Stimulated activated effector memory CD8-positive, alpha-beta T cell treated with anti-CD3 and anti-CD28 coated beads, Interleukin-12 subunit alpha, Interleukin-12 subunit beta, amount 100 ng/mL, for 72 hours (primary cell): ENCODE data around the gene CEP112.

Source experiments
- ATAC-seq: fragments of 150-1000 bp; cut with Tn5 transposase; 2 replicates; pipeline ENCODE4 v1.10.0; 2021
- DNase-seq, 2 donors: peaks; one replicate each; pipeline ENCODE4 v3.0.0; 2021 to 2022; ENCODE audit warnings: low spot score in 2 of 2
- H3K27ac Mint-ChIP-seq: one replicate; pipeline ENCODE4 v1.8.0; 2022; ENCODE audit warnings: mild to moderate bottlenecking, mixed read lengths
- H3K36me3 Mint-ChIP-seq: one replicate; pipeline ENCODE4 v1.8.0; 2022; ENCODE audit warnings: mild to moderate bottlenecking, mixed read lengths
- H3K4me1 Mint-ChIP-seq: one replicate; pipeline ENCODE4 v1.8.0; 2022; ENCODE audit warnings: mixed read lengths
- H3K4me3 Mint-ChIP-seq: one replicate; pipeline ENCODE4 v1.8.0; 2022; ENCODE audit warnings: mild to moderate bottlenecking, mixed read lengths
- H3K9me3 Mint-ChIP-seq: one replicate; pipeline ENCODE4 v1.8.0; 2022; ENCODE audit warnings: mixed read lengths

Gene CEP112

DNA sequence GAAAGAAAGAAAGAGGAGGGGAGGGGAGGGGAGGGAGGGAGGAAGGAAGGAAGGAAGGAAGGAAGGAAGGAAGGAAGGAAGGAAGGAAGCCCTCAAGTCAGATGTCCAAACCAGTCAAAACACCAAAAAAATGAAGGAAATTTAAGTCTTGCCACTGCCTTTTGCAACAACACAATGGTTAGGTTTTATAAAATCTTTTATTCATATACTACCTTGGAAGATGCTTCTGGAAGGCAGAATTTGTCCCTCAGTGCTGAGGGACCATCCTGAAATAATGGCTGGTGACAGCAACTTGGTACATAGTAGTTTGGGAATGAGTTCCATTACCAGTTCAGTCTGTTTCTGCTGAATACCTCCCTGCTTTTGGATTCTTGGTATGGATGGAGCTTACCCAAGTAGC is 29.4 kb upstream of the CEP112 start:
- DNase-seq (no peak), ATAC-seq (no peak)
- no peak overlapping the region for H3K27ac Mint-ChIP-seq
- H3K4me3 Mint-ChIP-seq = no peak overlapping the region
- no peaks in the 10 kb centered on the region for H3K9me3 Mint-ChIP-seq
- no peaks in the 10 kb centered on the region for H3K36me3 Mint-ChIP-seq
- no peaks in the 10 kb centered on the region for H3K4me1 Mint-ChIP-seq

DNA sequence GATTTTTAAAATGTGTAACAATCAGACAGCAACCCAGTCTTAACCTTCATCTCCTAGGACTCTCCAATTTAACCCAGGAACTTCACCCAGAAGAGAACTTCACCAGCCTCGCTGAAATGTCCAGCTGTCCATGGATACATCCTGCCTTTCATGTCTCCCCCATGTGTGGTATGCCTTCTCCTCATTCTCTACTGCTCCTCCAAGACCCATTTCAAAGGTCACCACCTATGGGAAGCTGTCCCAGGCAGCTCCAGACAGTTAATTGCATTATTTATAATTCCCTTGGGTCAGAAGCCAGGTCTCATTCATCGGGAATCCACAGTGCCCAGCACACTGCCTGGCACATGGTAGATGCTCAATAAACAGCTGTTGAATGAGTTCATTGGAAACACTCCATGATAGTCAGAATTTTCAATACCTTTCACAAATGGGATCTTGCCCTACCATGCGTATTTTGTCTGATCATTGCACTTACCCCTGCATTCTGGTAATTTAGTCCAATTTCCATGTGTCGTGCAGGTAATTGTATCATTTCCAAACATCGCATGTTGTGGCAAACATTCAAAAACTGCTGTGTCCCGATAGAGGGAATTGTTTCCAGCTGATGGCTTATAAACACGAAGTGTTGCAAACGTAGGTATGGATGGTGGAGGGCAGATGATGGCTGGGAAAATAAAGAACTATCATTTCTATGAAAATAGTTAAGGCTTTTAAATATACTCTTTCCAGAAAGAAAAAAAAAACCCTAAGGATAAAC is 28.3 kb upstream of the CEP112 start:
- ATAC-seq = no peak
- Mint-ChIP-seq H3K36me3 (no peaks in the 10 kb centered on the region), H3K4me1 (no peaks in the 10 kb centered on the region), H3K9me3 (no peaks in the 10 kb centered on the region), H3K4me3 (no peak overlapping the region), H3K27ac (no peak overlapping the region)
- no peak for DNase-seq

DNA sequence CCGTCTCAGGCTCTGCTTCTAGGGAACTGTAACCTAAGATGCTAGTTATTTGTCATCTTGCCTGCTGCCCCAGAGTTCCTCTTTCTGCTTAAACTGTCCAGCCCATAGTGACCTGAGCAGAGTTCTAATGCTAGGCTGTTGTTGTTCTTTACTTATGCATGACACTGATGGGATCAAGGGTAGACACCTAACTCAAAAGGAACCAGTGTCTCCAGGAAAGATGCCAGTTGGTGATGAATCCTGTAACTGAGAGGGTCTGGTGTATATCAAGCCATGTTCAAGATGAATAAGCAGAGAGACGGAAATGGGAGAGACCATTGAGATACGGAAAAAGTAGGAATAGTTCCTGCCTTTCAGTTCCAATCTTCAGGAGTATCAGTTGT is 23.6 kb upstream of the CEP112 start:
- no peaks in the 10 kb centered on the region for H3K36me3 Mint-ChIP-seq
- H3K4me1 Mint-ChIP-seq = no peaks in the 10 kb centered on the region
- no peak overlapping the region for H3K27ac Mint-ChIP-seq
- H3K4me3 Mint-ChIP-seq = no peak overlapping the region
- DNase-seq (no peak), ATAC-seq (no peak)
- H3K9me3 Mint-ChIP-seq = no peaks in the 10 kb centered on the region

DNA sequence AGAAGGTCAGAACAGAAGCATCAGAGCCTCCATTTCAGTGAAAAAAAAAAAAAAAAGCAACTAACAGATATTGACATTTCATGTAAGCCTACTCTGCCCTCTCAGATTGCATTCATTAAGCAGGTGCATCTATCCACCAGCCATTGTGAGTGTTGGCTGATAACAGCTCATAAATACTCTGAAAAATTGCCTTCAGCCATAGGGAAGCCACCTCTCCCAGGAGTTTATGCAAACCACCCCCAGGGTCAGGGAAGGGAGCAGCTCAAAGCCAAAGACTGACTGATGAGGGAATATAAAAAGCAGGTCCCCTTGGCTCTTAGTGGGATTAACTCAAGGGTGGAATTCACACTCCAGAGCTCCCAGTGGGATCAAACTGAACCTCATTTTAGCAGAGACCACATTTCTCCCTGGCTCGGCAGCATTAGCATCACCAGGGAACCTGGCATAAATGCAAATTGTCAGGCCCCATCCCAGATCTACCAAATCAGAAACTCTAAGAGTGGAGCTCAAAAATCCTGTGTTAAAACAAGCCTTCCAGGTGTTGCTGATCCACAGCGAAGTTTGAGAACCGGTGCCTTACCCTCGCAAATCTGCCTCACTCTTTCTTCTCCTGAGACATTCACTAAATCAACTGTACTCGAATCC is 23.1 kb upstream of the CEP112 start:
- H3K9me3 Mint-ChIP-seq = no peaks in the 10 kb centered on the region
- no peak overlapping the region for H3K27ac Mint-ChIP-seq
- no peak for ATAC-seq
- no peak overlapping the region for H3K4me3 Mint-ChIP-seq
- no peaks in the 10 kb centered on the region for H3K36me3 Mint-ChIP-seq
- no peak for DNase-seq
- no peaks in the 10 kb centered on the region for H3K4me1 Mint-ChIP-seq

DNA sequence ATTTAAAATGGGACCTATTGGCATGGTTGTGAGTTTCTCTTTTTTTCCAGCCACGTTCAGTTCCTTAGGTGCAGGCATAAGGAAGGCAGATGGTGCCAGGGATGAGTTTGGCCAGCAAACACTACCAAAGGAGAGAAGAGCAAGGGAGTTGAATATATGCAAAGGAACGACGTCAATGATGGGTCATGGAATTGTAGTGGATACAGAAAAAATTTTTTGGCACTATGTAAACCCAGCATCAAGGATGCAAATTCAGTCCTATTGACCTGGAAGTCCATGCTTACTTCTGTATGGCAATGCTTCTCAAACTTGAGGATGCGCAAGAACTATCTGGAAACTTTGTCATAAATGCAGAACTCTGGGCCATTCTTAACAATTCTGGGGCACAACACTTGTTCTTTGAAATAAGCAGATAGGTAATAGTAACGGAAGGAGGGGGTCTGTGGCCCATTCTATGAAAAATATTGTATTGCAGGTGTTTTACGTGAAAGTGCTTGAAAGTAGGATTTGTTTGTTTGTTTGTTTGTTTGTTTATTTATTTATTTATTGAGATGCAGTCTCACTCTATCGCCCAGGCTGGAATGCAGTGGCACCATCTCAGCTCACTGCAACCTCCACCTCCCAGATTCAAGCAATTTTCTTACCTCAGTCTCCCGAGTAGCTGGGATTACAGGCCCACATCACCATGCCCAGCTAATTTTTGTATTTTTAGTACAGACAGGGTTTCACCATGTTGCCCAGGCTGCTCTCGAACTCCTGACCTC is 19.3 kb upstream of the CEP112 start:
- ATAC-seq = no peak
- Mint-ChIP-seq H3K9me3 (no peaks in the 10 kb centered on the region), H3K36me3 (no peaks in the 10 kb centered on the region), H3K4me3 (no peak overlapping the region), H3K27ac (no peak overlapping the region), H3K4me1 (no peaks in the 10 kb centered on the region)
- DNase-seq = no peak

DNA sequence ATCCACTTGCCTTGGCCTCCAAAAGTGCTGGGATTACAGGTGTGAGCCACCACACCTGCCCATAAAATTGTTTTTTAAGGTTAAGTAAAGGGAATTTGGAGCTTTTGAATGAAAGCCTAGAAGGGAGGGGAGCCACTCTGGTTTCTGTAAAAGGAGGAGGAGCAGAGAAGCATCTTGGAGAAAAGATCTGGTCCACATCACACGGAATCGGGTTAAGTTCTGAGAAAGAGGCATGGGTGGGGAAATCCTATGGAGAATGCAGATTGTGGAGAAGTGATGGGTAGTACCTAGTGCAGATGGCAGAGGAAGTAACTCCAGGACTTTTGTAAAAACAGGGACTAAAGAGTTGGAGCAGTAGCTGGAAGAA is 18.3 kb upstream of the CEP112 start:
- Mint-ChIP-seq H3K36me3 (no peaks in the 10 kb centered on the region), H3K9me3 (no peaks in the 10 kb centered on the region)
- no peak for ATAC-seq

DNA sequence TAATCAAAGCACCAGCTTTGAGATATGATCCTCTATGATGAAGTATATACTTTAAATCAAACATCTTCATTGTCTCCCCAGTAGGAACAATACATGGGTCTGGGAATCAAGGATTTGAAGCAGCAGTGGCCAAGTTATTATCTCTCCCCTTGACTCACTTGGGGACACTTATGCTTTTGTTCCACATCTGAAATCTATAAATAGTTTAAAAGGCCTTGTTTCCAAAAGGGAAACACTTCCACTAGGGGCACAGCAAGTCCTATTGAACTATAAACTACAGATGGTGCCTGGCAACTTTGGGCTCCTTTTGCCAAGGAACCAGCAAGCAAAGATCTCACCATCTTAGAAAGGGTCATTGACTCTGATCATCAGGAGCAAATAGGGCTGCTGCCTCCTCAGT is 16.0 kb upstream of the CEP112 start:
- H3K27ac Mint-ChIP-seq = no peak overlapping the region
- no peaks in the 10 kb centered on the region for H3K9me3 Mint-ChIP-seq
- no peak overlapping the region for H3K4me3 Mint-ChIP-seq
- ATAC-seq = no peak
- no peaks in the 10 kb centered on the region for H3K36me3 Mint-ChIP-seq
- no peaks in the 10 kb centered on the region for H3K4me1 Mint-ChIP-seq
- no peak for DNase-seq

More for the DNA sequence above, 18.3 kb upstream of the CEP112 start:
- DNase-seq = no peak
- Mint-ChIP-seq H3K4me1 (no peaks in the 10 kb centered on the region), H3K27ac (no peak overlapping the region), H3K4me3 (no peak overlapping the region)

DNA sequence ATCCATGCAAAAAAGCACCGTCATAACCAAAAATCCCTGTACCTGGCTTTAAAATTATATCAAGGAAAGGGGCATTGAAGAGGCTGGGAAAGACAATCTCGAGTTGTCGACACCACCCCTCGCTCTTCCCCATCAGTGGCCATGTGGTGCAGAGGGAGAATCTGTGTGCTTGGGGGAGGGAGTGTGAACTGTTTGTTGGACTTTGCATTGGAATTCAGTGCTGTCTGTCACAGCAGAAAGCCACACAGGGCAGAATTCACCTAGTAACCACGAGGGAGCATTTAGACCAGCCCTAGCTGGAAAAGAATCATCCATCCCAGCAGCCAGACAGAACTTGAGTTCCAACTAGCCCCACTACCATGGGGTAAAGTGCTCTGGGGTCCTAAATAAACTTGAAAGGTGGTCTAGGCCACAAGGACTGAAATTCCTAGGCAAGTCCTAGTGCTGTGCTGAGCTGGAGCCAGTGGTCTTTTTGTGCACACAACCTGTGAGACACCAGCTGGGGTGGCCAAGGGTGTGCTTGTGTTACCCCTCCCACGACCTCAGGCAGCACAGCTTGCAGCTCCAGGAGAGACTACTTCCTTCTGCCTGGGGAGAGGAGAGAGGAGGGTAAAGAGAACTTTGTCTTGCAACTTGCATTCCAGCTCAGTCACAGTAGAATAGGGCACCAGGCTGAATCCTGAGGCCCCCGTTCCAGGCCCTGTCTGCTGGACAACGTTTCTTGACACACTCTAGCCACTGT is 11.5 kb upstream of the CEP112 start:
- H3K36me3 Mint-ChIP-seq = no peaks in the 10 kb centered on the region

DNA sequence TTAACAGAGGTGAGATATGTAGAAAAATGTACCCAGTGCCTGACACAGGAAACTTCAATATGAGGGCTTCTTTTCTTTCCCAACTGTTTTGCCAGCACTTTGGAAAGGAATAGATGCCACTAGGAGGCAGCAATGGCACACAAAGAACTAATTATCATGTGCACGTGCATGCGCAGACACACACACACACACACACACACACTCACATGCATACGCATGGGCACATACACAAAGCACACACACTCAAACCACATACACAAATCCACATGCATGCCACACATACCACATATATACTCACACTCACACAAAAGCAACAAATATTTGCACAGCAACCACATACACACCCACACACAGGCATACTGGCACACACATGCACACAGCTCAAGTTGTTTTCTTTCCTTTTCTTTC is 8.8 kb upstream of the CEP112 start:
- Mint-ChIP-seq H3K27ac (no peak overlapping the region), H3K36me3 (no peaks in the 10 kb centered on the region), H3K4me3 (no peak overlapping the region), H3K4me1 (peaks cover 8% of the 10 kb centered on the region), H3K9me3 (no peaks in the 10 kb centered on the region)
- ATAC-seq (peak; percentile 45), DNase-seq (peak in 1 of 2 donors; percentile 50)

More for the DNA sequence above, 11.5 kb upstream of the CEP112 start:
- no peak overlapping the region for H3K4me3 Mint-ChIP-seq
- no peak for ATAC-seq
- H3K27ac Mint-ChIP-seq = peak overlapping the region; percentile 5
- H3K4me1 Mint-ChIP-seq = peaks cover 8% of the 10 kb centered on the region
- DNase-seq = peak in 1 of 2 donors; percentile 38
- H3K9me3 Mint-ChIP-seq = no peaks in the 10 kb centered on the region

DNA sequence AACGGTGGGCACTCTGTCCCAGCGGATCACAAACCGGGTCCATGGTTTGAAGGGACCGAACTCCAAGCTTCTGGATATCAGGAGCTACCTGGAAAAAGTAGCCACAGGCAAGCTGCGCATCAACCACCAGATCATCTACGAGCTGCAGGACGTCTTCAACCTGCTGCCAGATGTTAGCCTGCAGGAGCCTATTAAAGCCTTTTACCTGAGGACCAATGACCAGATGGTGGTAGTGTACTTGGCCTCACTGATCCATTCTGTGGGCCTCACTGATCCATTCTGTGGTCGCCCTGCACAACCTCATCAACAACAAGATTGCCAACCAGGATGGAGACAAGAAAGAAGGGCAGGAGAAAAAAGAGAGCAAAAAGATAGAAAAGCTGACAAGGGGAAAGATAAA is 6.3 kb upstream of the CEP112 start:
- H3K9me3 Mint-ChIP-seq = no peaks in the 10 kb centered on the region

DNA sequence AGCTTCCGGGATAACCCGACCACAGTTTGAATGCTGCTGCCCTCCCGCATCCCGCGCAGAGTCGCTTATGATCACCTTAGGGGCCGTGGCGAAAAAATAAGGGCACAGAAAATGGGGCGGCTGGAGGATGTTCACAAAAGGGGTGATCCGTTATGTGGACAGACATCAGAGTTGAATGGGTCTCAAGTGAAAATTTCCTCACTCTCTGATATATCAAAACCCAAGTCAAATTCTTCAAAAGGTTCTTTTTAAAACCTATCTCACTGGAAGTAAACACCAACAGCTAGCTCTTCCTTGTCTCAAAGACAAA is 400 bp upstream of the CEP112 start:
- Mint-ChIP-seq H3K36me3 (peaks cover 10% of the 10 kb centered on the region), H3K9me3 (no peaks in the 10 kb centered on the region), H3K4me3 (peak overlapping the region; percentile 72), H3K27ac (peak overlapping the region; percentile 86), H3K4me1 (peaks cover 6% of the 10 kb centered on the region)
- ATAC-seq (no peak), DNase-seq (no peak)

More for the DNA sequence above, 6.3 kb upstream of the CEP112 start:
- no peak overlapping the region for H3K4me3 Mint-ChIP-seq
- no peaks in the 10 kb centered on the region for H3K36me3 Mint-ChIP-seq
- DNase-seq (no peak), ATAC-seq (no peak)
- H3K4me1 Mint-ChIP-seq = peaks cover 8% of the 10 kb centered on the region
- no peak overlapping the region for H3K27ac Mint-ChIP-seq

DNA sequence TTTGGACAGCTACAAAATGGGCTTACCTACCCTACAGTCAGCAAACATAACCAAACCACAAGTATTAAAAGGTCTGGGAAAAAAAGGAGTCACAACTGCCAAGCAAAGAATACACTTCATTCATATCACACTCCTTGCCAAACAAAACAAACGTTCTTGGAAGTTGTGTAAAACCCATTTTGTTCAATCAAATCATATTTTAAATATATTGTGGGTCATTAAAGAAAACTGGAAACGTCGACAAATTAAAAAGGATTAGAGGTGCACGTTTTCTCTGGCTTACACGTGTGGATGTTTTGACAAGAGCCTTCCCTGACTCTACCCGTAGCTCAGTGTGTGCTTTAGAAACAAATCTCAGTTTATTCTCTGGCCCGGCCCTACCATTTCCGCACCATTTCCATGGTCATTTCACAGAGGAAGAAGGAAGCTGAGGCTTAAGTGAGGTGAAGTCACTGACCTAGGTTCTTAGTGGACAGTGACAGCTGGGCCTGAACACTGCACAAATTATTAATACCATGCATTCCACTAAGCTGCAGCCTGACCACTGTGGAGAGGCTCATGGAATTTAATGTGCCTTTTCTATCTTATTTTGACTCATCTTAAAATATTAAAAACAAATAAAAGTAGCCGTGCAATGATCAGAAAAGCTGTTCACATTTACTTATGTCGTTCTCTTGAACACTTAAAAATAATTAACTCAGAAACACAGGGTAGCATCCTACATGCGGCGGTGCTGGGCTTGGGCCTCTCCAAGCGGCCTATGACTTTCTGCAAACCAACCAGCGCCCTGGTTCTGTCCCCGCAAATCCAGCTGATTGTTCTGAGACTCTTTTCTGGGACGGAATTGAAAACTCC is 968 bp downstream of the CEP112 start:
- peaks cover 10% of the 10 kb centered on the region for H3K36me3 Mint-ChIP-seq
- DNase-seq (no peak), ATAC-seq (peak; percentile 5)
- peak overlapping the region; percentile 72 for H3K4me3 Mint-ChIP-seq
- H3K27ac Mint-ChIP-seq = peak overlapping the region; percentile 86
- no peaks in the 10 kb centered on the region for H3K9me3 Mint-ChIP-seq
- H3K4me1 Mint-ChIP-seq = peaks cover 6% of the 10 kb centered on the region

DNA sequence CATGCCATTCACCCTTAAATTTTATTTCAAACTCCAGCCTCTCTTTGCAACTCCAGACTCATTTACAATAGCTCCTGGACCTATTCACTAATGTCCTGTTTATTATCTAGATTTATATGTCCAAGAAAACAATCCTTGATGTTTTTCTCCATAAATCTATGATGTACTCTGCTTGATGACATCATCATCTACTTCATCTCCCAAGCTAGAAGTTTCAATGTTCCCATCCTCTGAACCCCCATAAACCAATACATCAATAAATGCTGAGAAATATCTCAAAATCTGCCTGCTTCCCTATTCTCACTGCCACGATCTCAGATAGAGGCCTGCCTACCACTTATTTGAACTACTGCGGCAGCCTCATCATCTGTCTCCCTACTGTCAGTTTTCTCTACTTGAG is 4.2 kb downstream of the CEP112 start:
- H3K4me3 Mint-ChIP-seq = no peak overlapping the region
- H3K36me3 Mint-ChIP-seq = peaks cover 8% of the 10 kb centered on the region
- DNase-seq = no peak
- ATAC-seq = no peak
- peaks cover 6% of the 10 kb centered on the region for H3K4me1 Mint-ChIP-seq
- H3K27ac Mint-ChIP-seq = no peak overlapping the region
- no peaks in the 10 kb centered on the region for H3K9me3 Mint-ChIP-seq

DNA sequence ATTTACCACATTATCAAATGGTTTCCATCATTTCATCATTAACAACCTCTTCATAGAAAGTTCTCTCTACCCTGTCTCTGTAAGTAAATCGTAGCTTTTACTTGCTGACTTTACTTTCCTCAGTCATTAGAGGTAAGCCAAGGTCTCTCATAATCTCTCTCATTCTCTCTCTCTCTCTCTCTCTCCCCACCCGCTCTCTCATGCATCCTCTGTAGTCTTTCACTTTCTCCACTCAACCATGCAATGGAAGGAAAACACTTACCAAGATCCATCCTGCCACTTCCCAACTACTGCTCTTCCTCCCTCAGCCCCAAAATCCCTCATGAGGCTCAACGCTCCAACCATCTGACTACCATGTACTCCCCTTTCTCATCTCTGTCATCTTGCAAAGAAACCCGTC is 6.1 kb downstream of the CEP112 start:
- H3K27ac Mint-ChIP-seq = no peak overlapping the region
- DNase-seq (no peak), ATAC-seq (no peak)
- H3K36me3 Mint-ChIP-seq = no peaks in the 10 kb centered on the region
- H3K9me3 Mint-ChIP-seq = no peaks in the 10 kb centered on the region
- no peaks in the 10 kb centered on the region for H3K4me1 Mint-ChIP-seq
- no peak overlapping the region for H3K4me3 Mint-ChIP-seq

DNA sequence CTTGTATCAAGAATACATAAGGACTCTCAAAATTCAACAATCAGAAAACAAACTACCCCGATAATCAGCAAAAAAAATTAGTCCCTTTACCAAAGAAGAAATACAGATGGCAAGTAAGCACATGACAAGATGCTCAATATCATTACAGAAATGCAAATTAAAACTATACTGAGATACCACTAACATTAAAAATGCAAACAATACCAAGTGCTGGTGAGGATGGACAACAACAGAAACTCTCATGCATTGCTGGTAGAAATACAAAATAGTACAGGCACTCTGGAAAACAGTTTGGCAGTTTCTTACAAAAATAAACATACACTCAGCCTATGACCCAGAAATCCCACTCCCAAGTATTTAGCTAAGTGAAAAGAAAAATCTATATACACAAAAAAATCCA is 7.5 kb downstream of the CEP112 start:
- H3K27ac Mint-ChIP-seq = no peak overlapping the region
- DNase-seq = no peak
- no peak for ATAC-seq
- H3K9me3 Mint-ChIP-seq = no peaks in the 10 kb centered on the region
- H3K4me3 Mint-ChIP-seq = no peak overlapping the region
- H3K4me1 Mint-ChIP-seq = no peaks in the 10 kb centered on the region
- H3K36me3 Mint-ChIP-seq = no peaks in the 10 kb centered on the region
